IPS-18c (cell line): ENCODE measurements around the gene PFKFB4.
"Not testable (repeated sequence)": the region's sequence is repeated elsewhere in the genome, so short reads cannot be mapped to it uniquely, and the experiment has no call there.

Source experiments
- H3K4me3 ChIP-seq: 2 replicates; pipeline ENCODE4 v1.7.0; 2013; ENCODE audit warnings: low read depth, mild to moderate bottlenecking, low read length, moderate library complexity; ENCODE audit not compliant: insufficient read depth
- H3K9me3 ChIP-seq: one replicate; pipeline ENCODE4 v1.6.1; 2013; ENCODE audit warnings: mild to moderate bottlenecking, low read length, moderate library complexity; ENCODE audit not compliant: control insufficient read depth, insufficient read depth

The PFKFB4 gene

GRCh38 chr3:48551651-48552050, 5.0 kb downstream of the PFKFB4 start:
- not testable (repeated sequence) for H3K9me3 ChIP-seq, H3K4me3 ChIP-seq

- Histone ChIP-seq H3K9me3 (no peaks in the 10 kb centered on the region), H3K4me3 (no peak overlapping the region)
Measured at GRCh38 chr3:48548729-48549705, 7.6 kb downstream of the PFKFB4 start.

GRCh38 chr3:48548126-48548525, 8.5 kb downstream of the PFKFB4 start:
- Histone ChIP-seq H3K9me3 (no peaks in the 10 kb centered on the region), H3K4me3 (no peak overlapping the region)

GRCh38 chr3:48546203-48546829, 10.3 kb downstream of the PFKFB4 start:
- no peak overlapping the region for H3K4me3 ChIP-seq
- H3K9me3 ChIP-seq = no peaks in the 10 kb centered on the region

- Histone ChIP-seq H3K4me3 (no peak overlapping the region), H3K9me3 (no peaks in the 10 kb centered on the region)
Measured at GRCh38 chr3:48544141-48544540, 12.5 kb downstream of the PFKFB4 start.

- no peaks in the 10 kb centered on the region for H3K9me3 ChIP-seq
- no peak overlapping the region for H3K4me3 ChIP-seq
Measured at GRCh38 chr3:48543271-48543866, 13.2 kb downstream of the PFKFB4 start.

GRCh38 chr3:48538451-48538850, 18.2 kb downstream of the PFKFB4 start:
- H3K9me3 ChIP-seq = no peaks in the 10 kb centered on the region

GRCh38 chr3:48536785-48537184, 19.8 kb downstream of the PFKFB4 start:
- no peaks in the 10 kb centered on the region for H3K9me3 ChIP-seq
- no peak overlapping the region for H3K4me3 ChIP-seq

More at GRCh38 chr3:48538451-48538850, 18.2 kb downstream of the PFKFB4 start:
- H3K4me3 ChIP-seq = no peak overlapping the region

- H3K9me3 ChIP-seq = no peaks in the 10 kb centered on the region
- no peak overlapping the region for H3K4me3 ChIP-seq
Measured at GRCh38 chr3:48536116-48536515, 20.5 kb downstream of the PFKFB4 start.

- Histone ChIP-seq H3K9me3 (no peaks in the 10 kb centered on the region), H3K4me3 (no peak overlapping the region)
Measured at GRCh38 chr3:48535578-48535977, 21.0 kb downstream of the PFKFB4 start.

- Histone ChIP-seq H3K4me3 (no peak overlapping the region), H3K9me3 (peaks cover 2% of the 10 kb centered on the region)
Measured at GRCh38 chr3:48532977-48533337, 23.6 kb downstream of the PFKFB4 start.

- H3K4me3 ChIP-seq = no peak overlapping the region
- peaks cover 2% of the 10 kb centered on the region for H3K9me3 ChIP-seq
Measured at GRCh38 chr3:48532271-48532976, 24.2 kb downstream of the PFKFB4 start.

GRCh38 chr3:48530701-48531100, 25.9 kb downstream of the PFKFB4 start:
- not testable (repeated sequence) for H3K4me3 ChIP-seq, H3K9me3 ChIP-seq

GRCh38 chr3:48528754-48529153, 27.8 kb downstream of the PFKFB4 start:
- no peak overlapping the region for H3K4me3 ChIP-seq

GRCh38 chr3:48528048-48528447, 28.6 kb downstream of the PFKFB4 start:
- peaks cover 2% of the 10 kb centered on the region for H3K9me3 ChIP-seq

More at GRCh38 chr3:48528754-48529153, 27.8 kb downstream of the PFKFB4 start:
- peaks cover 2% of the 10 kb centered on the region for H3K9me3 ChIP-seq

GRCh38 chr3:48524970-48525369, 31.6 kb downstream of the PFKFB4 start:
- H3K4me3 ChIP-seq = no peak overlapping the region

More at GRCh38 chr3:48528048-48528447, 28.6 kb downstream of the PFKFB4 start:
- H3K4me3 ChIP-seq = no peak overlapping the region

GRCh38 chr3:48521635-48522034, 35.0 kb downstream of the PFKFB4 start:
- no peaks in the 10 kb centered on the region for H3K9me3 ChIP-seq
- H3K4me3 ChIP-seq = no peak overlapping the region

More at GRCh38 chr3:48524970-48525369, 31.6 kb downstream of the PFKFB4 start:
- peaks cover 2% of the 10 kb centered on the region for H3K9me3 ChIP-seq
